DND-41 (cell line): ENCODE measurements around the gene MTPN.

Experiments
- ATAC-seq: fragments of 200-7000 bp; cut with Tn5 transposase; 3 replicates; pipeline ENCODE4 v1.9.1; 2021; ENCODE audit warnings: low read depth; ENCODE audit not compliant: insufficient read depth
- DNase-seq: peaks from one replicate; pipeline ENCODE4 v3.0.0-alpha.2; 2020
- H2AFZ ChIP-seq: 2 replicates; pipeline ENCODE4 v1.6.0; 2012; ENCODE audit warnings: low read depth, low read length
- H3K27ac ChIP-seq: 2 replicates; pipeline ENCODE4 v1.5.1; 2012; ENCODE audit warnings: low read length, inconsistent platforms
- H3K27me3 ChIP-seq: fragments of 200-600 bp; sonication (generic); 2 replicates; pipeline ENCODE4 v1.6.0; 2012; ENCODE audit warnings: low read length, mild to moderate bottlenecking, inconsistent platforms; ENCODE audit not compliant: insufficient read depth, poor library complexity
- H3K36me3 ChIP-seq: 2 replicates; pipeline ENCODE4 v1.5.1; 2012; ENCODE audit warnings: low read length, inconsistent platforms; ENCODE audit not compliant: insufficient read depth
- H3K4me1 ChIP-seq: 2 replicates; pipeline ENCODE4 v1.5.1; 2012; ENCODE audit warnings: mild to moderate bottlenecking, low read length; ENCODE audit not compliant: insufficient read depth
- H3K4me2 ChIP-seq: 2 replicates; pipeline ENCODE4 v1.6.0; 2012; ENCODE audit warnings: mild to moderate bottlenecking, moderate library complexity, low read length, inconsistent platforms; ENCODE audit not compliant: insufficient read depth
- H3K4me3 ChIP-seq, 2 experiments: fragments of 200-600 bp in 1 of 2; shearing (Covaris generic) in 1 of 2; 2 replicates each; pipeline ENCODE4 v1.5.1; 2012 to 2016; ENCODE audit warnings: inconsistent platforms in 2 of 2, low read length in 2 of 2, mild to moderate bottlenecking in 2 of 2, low read depth in 1 of 2, moderate library complexity in 1 of 2
- H3K79me2 ChIP-seq: 2 replicates; pipeline ENCODE4 v1.6.0; 2012; ENCODE audit warnings: low read length, inconsistent platforms; ENCODE audit not compliant: insufficient read depth
- H3K9ac ChIP-seq: 2 replicates; pipeline ENCODE4 v1.6.0; 2012; ENCODE audit warnings: low read depth, mild to moderate bottlenecking, inconsistent platforms, low read length, moderate library complexity
- H3K9me3 ChIP-seq: 2 replicates; pipeline ENCODE4 v1.5.1; 2012; ENCODE audit warnings: low read length, moderate library complexity, mild to moderate bottlenecking, inconsistent platforms; ENCODE audit not compliant: insufficient read depth, severe bottlenecking
- H4K20me1 ChIP-seq: 2 replicates; pipeline ENCODE4 v1.6.0; 2012; ENCODE audit warnings: low read length; ENCODE audit not compliant: insufficient read depth
- EZH2 ChIP-seq: IDR thresholded peaks from 3 replicates; pipeline ENCODE4 v1.6.1; 2012; ENCODE audit warnings: borderline replicate concordance, low read depth, mild to moderate bottlenecking, moderate library complexity, low read length, inconsistent platforms; ENCODE audit not compliant: severe bottlenecking
- TF ChIP-seq, protein P1 (sequence below): IDR thresholded peaks from 2 replicates; pipeline ENCODE4 v1.5.1; 2012; ENCODE audit warnings: borderline replicate concordance, low read length, moderate library complexity, mild to moderate bottlenecking; ENCODE audit not compliant: poor library complexity, severe bottlenecking; ENCODE audit errors: extremely low read depth

Gene MTPN

DNA sequence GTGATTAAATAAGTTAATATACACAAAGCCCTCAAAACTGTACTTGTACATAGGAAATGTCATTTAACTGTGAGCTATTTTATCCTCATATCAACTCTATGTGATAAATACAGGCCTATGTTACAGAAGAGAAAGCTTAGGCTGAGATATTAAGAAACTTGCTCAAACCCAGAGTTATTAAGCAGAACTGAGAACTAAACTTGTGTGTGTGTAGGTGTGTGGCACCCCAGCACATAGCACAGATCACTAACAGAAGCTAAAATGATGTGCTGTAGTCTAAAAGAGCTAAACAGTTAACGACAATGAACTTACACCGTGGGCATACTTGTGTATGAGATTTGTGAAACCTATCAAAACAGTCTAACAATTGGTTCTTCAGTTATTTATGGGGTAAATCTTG lies 34.5 kb downstream of the MTPN start:
- no peak overlapping the region for H3K4me3 ChIP-seq
- peaks cover 16% of the 10 kb centered on the region; the same call in 1 of the 2 replicates for H4K20me1 ChIP-seq
- no peak for TF ChIP-seq EZH2
- TF ChIP-seq, protein P1, sequence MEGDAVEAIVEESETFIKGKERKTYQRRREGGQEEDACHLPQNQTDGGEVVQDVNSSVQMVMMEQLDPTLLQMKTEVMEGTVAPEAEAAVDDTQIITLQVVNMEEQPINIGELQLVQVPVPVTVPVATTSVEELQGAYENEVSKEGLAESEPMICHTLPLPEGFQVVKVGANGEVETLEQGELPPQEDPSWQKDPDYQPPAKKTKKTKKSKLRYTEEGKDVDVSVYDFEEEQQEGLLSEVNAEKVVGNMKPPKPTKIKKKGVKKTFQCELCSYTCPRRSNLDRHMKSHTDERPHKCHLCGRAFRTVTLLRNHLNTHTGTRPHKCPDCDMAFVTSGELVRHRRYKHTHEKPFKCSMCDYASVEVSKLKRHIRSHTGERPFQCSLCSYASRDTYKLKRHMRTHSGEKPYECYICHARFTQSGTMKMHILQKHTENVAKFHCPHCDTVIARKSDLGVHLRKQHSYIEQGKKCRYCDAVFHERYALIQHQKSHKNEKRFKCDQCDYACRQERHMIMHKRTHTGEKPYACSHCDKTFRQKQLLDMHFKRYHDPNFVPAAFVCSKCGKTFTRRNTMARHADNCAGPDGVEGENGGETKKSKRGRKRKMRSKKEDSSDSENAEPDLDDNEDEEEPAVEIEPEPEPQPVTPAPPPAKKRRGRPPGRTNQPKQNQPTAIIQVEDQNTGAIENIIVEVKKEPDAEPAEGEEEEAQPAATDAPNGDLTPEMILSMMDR = no peak
- H3K79me2 ChIP-seq = peaks cover 64% of the 10 kb centered on the region
- DNase-seq (no peak), ATAC-seq (no peak)
- H3K27ac ChIP-seq = no peak overlapping the region
- H3K36me3 ChIP-seq = peaks cover 29% of the 10 kb centered on the region
- H3K4me1 ChIP-seq = no peaks in the 10 kb centered on the region
- no peak overlapping the region for H2AFZ ChIP-seq
- H3K9me3 ChIP-seq = no peaks in the 10 kb centered on the region
- H3K27me3 ChIP-seq = no peaks in the 10 kb centered on the region
- no peak overlapping the region for H3K9ac ChIP-seq
- no peak overlapping the region for H3K4me2 ChIP-seq

DNA sequence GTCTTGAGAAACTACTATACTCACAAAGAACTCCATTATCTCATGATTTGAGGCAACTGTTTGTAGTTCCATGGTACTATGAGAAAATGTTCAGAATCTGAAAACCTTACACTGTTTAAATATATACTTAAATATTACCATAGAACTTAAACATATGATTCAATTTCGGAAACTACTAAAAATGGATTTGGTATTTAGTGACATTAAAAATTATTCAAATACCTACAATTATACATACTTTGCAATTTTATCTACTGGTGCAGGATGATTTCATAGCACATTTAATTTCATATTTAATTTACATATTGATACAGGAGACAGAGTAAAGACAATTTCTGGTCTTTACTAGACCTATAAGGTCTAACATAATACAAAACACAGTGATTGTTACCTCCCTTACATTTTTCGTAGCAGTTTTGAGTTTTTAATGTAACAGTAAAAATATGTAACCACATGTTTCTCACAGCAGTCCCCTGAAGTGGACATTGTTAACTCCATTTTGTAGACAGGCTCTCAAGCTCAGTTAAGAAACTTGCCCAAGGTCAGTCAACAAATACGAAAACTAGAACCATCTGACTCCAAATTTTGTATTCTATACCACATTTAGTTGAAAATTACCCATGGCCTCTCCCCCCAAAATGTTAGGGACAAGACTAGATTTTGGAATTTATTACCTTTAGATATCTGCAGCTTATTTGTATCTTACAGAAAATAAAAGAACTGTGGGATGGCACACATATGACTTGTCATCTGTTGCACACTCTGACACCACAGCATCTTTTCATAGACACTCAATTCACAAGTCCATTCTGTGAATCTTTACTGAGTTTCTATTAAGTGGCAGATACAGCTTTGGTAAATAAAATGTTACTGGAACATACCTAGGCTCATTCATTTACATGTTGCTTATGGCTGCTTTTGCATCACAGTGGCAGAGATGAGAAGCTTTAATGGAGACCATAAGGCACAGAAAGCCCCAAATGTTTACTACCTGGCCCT lies 36.8 kb downstream of the MTPN start:
- no peak for TF ChIP-seq EZH2
- TF ChIP-seq, protein P1 = no peak
- Histone ChIP-seq H3K4me1 (no peaks in the 10 kb centered on the region), H3K9me3 (no peaks in the 10 kb centered on the region), H2AFZ (no peak overlapping the region), H3K9ac (no peak overlapping the region), H3K79me2 (peaks cover 69% of the 10 kb centered on the region), H3K4me3 (no peak overlapping the region), H3K4me2 (no peak overlapping the region), H3K27ac (no peak overlapping the region), H3K27me3 (no peaks in the 10 kb centered on the region), H3K36me3 (peaks cover 12% of the 10 kb centered on the region), H4K20me1 (peaks cover 16% of the 10 kb centered on the region; the same call in 1 of the 2 replicates)
- DNase-seq (no peak), ATAC-seq (no peak)

DNA sequence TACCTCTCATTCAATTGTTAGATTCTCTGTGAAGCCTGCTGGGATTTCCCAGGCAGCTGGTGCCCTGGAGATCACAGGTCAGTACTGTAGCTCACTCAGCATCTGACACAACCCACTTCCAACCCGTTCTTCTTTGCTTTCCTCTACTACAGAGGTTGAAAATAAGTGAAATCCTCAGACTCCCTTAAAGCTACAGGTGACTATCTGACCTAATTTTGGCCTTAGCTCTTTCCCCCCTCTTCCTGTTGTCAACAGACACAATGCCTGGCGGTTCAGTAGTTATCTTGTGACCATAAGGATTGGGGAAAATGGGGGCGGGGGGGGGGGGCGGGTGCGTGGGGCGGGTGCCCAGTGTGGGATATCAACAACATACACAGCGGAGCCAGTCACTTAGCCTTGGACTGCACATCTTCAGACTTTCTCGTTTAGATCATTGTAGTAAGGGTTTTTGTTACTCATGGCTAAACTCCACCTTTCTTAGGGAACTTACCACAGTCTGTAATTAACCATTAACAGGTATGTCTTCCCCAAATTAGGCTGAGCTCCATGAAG lies 37.8 kb downstream of the MTPN start:
- Histone ChIP-seq H3K4me1 (no peaks in the 10 kb centered on the region), H3K9ac (no peak overlapping the region), H3K27ac (no peak overlapping the region), H3K9me3 (no peaks in the 10 kb centered on the region), H3K36me3 (peaks cover 7% of the 10 kb centered on the region), H3K27me3 (no peaks in the 10 kb centered on the region), H3K4me3 (no peak overlapping the region), H3K79me2 (peaks cover 71% of the 10 kb centered on the region), H3K4me2 (no peak overlapping the region), H2AFZ (no peak overlapping the region), H4K20me1 (peaks cover 17% of the 10 kb centered on the region; the same call in 1 of the 2 replicates)
- ATAC-seq (no peak), DNase-seq (no peak)
- TF ChIP-seq, protein P1 = no peak
- TF ChIP-seq EZH2 = no peak
